NB4 (cell line): Measurements from ENCODE around the gene MPRIP.

ENCODE experiments used
- DNase-seq: peaks from one replicate; pipeline ENCODE4 v3.0.0; 2010; ENCODE audit warnings: low read depth
- H3K4me3 ChIP-seq: one replicate; pipeline ENCODE4 v1.5.1; 2011; ENCODE audit warnings: mild to moderate bottlenecking, low read depth, low read length, moderate library complexity
- MYC ChIP-seq: IDR thresholded peaks from 2 replicates; pipeline ENCODE4 v1.6.1; 2011; ENCODE audit warnings: low read depth, low read length
- POLR2A ChIP-seq: IDR thresholded peaks from 2 replicates; pipeline ENCODE4 v1.6.1; 2011; ENCODE audit warnings: mild to moderate bottlenecking; ENCODE audit not compliant: insufficient read length; ENCODE audit errors: extremely low read depth
- TF ChIP-seq, protein P1 (sequence below): IDR thresholded peaks from 2 replicates; pipeline ENCODE4 v1.6.1; 2011; ENCODE audit warnings: low read depth, low read length
- TF ChIP-seq, protein P2 (sequence below): IDR thresholded peaks from one replicate; pipeline ENCODE4 v1.5.1; 2012; ENCODE audit warnings: low read depth, low read length

Gene MPRIP

DNA sequence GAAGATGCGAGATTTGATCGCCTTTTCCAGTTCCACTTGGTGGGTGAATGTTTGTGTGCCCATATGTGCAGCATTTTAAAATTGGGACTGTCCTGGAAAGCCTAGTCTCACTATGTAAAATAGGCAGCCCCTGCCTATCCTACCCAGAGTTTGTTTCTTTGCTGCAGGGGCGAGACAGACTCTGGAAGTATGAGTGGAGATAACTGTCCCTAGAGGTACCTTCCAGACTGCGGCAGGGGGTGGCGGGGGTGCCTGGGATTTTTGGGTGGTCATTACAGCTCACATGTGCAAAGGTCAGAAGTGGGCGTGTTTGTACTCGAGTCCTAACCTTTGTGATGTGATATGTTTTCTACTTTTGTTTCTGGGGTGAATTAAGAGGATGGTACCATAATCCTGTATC, 36.6 kb downstream of the MPRIP start:
- DNase-seq, result no peak
- no peak overlapping the region for H3K4me3 ChIP-seq
- TF ChIP-seq, protein P1, sequence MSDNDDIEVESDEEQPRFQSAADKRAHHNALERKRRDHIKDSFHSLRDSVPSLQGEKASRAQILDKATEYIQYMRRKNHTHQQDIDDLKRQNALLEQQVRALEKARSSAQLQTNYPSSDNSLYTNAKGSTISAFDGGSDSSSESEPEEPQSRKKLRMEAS, result no peak
- TF ChIP-seq, protein P2, sequence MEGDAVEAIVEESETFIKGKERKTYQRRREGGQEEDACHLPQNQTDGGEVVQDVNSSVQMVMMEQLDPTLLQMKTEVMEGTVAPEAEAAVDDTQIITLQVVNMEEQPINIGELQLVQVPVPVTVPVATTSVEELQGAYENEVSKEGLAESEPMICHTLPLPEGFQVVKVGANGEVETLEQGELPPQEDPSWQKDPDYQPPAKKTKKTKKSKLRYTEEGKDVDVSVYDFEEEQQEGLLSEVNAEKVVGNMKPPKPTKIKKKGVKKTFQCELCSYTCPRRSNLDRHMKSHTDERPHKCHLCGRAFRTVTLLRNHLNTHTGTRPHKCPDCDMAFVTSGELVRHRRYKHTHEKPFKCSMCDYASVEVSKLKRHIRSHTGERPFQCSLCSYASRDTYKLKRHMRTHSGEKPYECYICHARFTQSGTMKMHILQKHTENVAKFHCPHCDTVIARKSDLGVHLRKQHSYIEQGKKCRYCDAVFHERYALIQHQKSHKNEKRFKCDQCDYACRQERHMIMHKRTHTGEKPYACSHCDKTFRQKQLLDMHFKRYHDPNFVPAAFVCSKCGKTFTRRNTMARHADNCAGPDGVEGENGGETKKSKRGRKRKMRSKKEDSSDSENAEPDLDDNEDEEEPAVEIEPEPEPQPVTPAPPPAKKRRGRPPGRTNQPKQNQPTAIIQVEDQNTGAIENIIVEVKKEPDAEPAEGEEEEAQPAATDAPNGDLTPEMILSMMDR, result no peak
- no peak for TF ChIP-seq POLR2A
- TF ChIP-seq MYC, result no peak

DNA sequence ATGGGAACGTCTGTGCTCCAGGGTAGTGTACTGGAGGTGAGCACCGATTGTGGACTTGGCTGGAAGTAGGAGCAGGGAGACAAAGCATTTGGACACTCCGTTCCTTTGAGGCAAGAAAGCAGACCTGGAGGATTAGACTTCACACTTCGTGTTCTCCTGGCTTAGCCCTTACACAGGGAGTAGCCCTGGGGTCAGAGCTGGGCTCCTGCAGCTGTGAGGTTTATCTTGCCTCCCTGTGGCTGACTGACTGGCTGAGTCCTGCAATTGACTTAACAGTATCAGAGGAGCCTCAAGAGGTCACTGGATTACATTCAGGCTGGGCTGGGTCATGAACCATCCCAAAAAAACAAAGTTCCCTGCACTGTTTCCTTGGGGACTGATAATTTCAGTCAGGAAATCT, 37.1 kb downstream of the MPRIP start:
- no peak for DNase-seq
- TF ChIP-seq MYC, result no peak
- TF ChIP-seq, protein P1, result no peak
- TF ChIP-seq, protein P2, result no peak
- TF ChIP-seq POLR2A, result no peak
- H3K4me3 ChIP-seq, result no peak overlapping the region

DNA sequence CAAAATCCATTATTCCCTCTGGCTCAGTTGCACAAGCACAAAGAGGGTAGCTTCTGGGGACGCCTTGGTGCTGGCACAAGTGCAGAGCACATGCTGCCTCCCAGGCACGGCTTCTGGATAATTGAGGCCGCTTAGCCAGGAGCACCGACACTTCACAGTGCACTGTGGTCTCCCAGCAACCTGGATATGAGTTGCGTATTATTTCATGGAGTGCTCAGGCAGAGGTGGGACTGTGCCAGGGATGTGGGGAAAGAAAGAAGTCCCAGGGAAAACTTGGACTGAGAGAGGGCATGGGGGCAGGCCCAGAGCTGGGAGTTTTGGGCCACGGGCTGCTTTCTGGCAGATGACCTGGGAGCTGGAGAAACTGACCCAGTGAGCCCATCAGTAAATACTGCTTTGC, 37.5 kb downstream of the MPRIP start:
- TF ChIP-seq POLR2A (no peak), MYC (no peak)
- TF ChIP-seq, protein P1, result no peak
- TF ChIP-seq, protein P2, result no peak
- no peak overlapping the region for H3K4me3 ChIP-seq
- no peak for DNase-seq

DNA sequence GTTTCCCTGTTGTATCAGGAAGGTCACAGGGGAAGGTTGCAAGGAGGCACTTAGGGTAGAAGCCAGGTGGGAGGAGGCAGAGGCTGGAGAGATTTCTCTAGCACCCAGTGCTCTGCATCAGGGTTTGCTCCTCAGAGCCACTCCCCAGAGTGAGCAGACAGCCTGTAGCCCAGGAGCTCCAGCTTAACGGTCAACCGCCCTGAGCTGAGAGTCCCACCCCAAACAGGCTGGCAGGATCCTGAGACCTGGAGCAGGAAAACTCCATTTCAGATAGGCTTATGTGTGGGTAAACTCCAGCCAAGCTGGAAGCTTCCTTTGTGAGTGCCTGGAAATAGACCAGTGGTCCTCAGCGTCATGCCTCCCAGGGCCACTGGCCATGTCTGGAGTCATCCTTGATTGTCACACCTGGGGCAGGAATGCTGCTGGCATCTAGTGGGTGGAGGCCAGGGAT, 37.9 kb downstream of the MPRIP start:
- no peak for DNase-seq
- TF ChIP-seq, protein P1, result no peak
- TF ChIP-seq MYC (no peak), POLR2A (no peak)
- TF ChIP-seq, protein P2, result no peak
- no peak overlapping the region for H3K4me3 ChIP-seq

DNA sequence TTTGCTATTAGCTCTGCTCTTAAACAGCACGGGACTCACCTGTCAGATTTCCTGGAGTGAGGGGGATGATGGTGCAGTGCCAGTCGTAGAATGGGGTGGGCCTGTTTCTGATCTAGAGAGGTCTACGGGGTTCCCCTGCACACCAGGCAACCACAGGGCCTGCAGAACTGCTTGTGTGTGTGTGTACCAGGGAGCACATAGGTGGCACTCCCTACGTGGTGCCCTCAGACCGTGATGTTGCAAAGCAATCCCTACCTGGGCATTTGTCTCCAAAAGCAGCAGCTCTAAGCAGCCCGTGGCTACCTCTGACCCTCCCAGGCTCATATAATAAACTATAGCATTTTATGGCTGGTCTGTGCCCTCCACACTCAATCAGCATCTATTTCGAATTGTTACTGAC, 38.5 kb downstream of the MPRIP start:
- no peak overlapping the region for H3K4me3 ChIP-seq
- TF ChIP-seq, protein P1, result no peak
- no peak for TF ChIP-seq POLR2A
- no peak for TF ChIP-seq MYC
- TF ChIP-seq, protein P2, result no peak
- no peak for DNase-seq
